Ascending aorta (tissue), 2 donors: ENCODE results near the gene NDUFA7. TPM values are rescaled to one million over a fixed set of nuclear protein-coding genes. Genes with fewer than 3 reads are reported as not detected.

Experiments used
- DNase-seq, 2 donors: peaks; one replicate each; pipeline ENCODE4 v3.0.0-alpha.2; 2019; ENCODE audit warnings: low spot score in 2 of 2
- H3K27ac ChIP-seq, 2 donors: fragments of 200-600 bp; sonication (generic); one replicate each; pipeline ENCODE4 v1.5.1; 2016 to 2017; ENCODE audit warnings: mild to moderate bottlenecking in 1 of 2
- H3K27me3 ChIP-seq: fragments of 200-600 bp; sonication (generic); one replicate; pipeline ENCODE4 v1.5.1; 2017
- H3K36me3 ChIP-seq, 2 donors: fragments of 200-600 bp; sonication (generic); one replicate each; pipeline ENCODE4 v1.5.1; 2016
- H3K4me1 ChIP-seq, 2 donors: fragments of 200-600 bp; sonication (generic); one replicate each; pipeline ENCODE4 v1.5.1; 2016 to 2017; ENCODE audit warnings: mild to moderate bottlenecking in 1 of 2
- H3K4me3 ChIP-seq, 2 donors: fragments of 200-600 bp; sonication (generic); one replicate each; pipeline ENCODE4 v1.5.1; 2016 to 2017; ENCODE audit warnings: mild to moderate bottlenecking in 1 of 2
- H3K9me3 ChIP-seq, 2 donors: fragments of 200-600 bp; sonication (generic); one replicate each; pipeline ENCODE4 v1.5.1; 2016
- CTCF ChIP-seq, 3 experiments: fragments of 200-600 bp in 2 of 3; fragments of 450-650 bp in 1 of 3; sonication (generic) in 2 of 3; IDR thresholded peaks; one replicate each; pipeline ENCODE4 v1.5.1; 2016 to 2019; ENCODE audit warnings: antibody characterized with exemption in 3 of 3, mild to moderate bottlenecking in 1 of 3, moderate library complexity in 1 of 3
- intact Hi-C: fragments of 100-400 bp; cut with DNase I; formaldehyde crosslinking; loops from one replicate; pipeline ENCODE4 v1.15.1; 2023
- total RNA-seq: library from RNA; depleted of rRNA; stranded (reverse); fragments of >200 nt; gene quantifications from one replicate; pipeline ENCODE4 v1.1.0, GENCODE V29; 2016

The NDUFA7 gene
- total RNA-seq, 1 donor from 2014 or later = 11.8 TPM

- no peaks in the 10 kb centered on the region for H3K9me3 ChIP-seq
- DNase-seq = peak; percentile 33 to 94
- peaks cover 23 to 28% of the 10 kb centered on the region in 2 donors for H3K36me3 ChIP-seq
- peaks cover 4 to 11% of the 10 kb centered on the region in 2 donors for H3K4me1 ChIP-seq
- intact Hi-C loops = loop anchor here (1.0 to 5.0 kb wide), 2 partner anchors 13 to 681 kb away; partner anchors contain the start of genes NDUFA7, PET100, RPS28 and XAB2
- no peaks in the 10 kb centered on the region for H3K27me3 ChIP-seq
- peak within 1 kb of the TSS; percentile 50 to 59 for H3K27ac ChIP-seq
- peak within 1 kb of the TSS; percentile 58 to 72 for H3K4me3 ChIP-seq
- TF ChIP-seq CTCF (IDR thresholded peaks at IDR 0.05) = no peak
Observed at GRCh38 chr19:8307965-8308866, 13.0 kb downstream of the NDUFA7 start, which contains the start of gene CD320. Gene CD320 (minus strand): TSS chr19:8308358. CDS start chr19:8308290, 68 bp downstream.

GRCh38 chr19:8307400-8307964 lies 13.7 kb downstream of the NDUFA7 start:
- Histone ChIP-seq H3K27ac (peak overlapping the region; percentile 50 to 59), H3K4me1 (peaks cover 4 to 11% of the 10 kb centered on the region in 2 donors)
- peak in 1 of 2 donors; percentile 59 for DNase-seq

GRCh38 chr19:8306235-8307054 lies 14.7 kb downstream of the NDUFA7 start:
- H3K27me3 ChIP-seq = no peaks in the 10 kb centered on the region
- H3K4me1 ChIP-seq = peaks cover 4 to 11% of the 10 kb centered on the region in 2 donors
- H3K27ac ChIP-seq = no peak overlapping the region
- intact Hi-C loops = loop anchor here (5.0 kb wide), 1 partner anchor 679 kb away; the partner anchor contains the start of genes PET100 and XAB2
- H3K9me3 ChIP-seq = no peaks in the 10 kb centered on the region
- no peak overlapping the region for H3K4me3 ChIP-seq
- peak in 1 of 2 donors; percentile 60 for DNase-seq
- H3K36me3 ChIP-seq = peaks cover 16 to 17% of the 10 kb centered on the region in 2 donors
- TF ChIP-seq CTCF (IDR thresholded peaks at IDR 0.05) = no peak

More at GRCh38 chr19:8307400-8307964, 13.7 kb downstream of the NDUFA7 start:
- H3K9me3 ChIP-seq = no peaks in the 10 kb centered on the region
- no peak for TF ChIP-seq CTCF (IDR thresholded peaks at IDR 0.05)
- peaks cover 18 to 25% of the 10 kb centered on the region in 2 donors for H3K36me3 ChIP-seq
- H3K27me3 ChIP-seq = no peaks in the 10 kb centered on the region
- H3K4me3 ChIP-seq = peak overlapping the region; percentile 58 to 72
- intact Hi-C loops = loop anchor here (5.0 kb wide), 1 partner anchor 680 kb away; the partner anchor contains the start of genes PET100 and XAB2

DNA sequence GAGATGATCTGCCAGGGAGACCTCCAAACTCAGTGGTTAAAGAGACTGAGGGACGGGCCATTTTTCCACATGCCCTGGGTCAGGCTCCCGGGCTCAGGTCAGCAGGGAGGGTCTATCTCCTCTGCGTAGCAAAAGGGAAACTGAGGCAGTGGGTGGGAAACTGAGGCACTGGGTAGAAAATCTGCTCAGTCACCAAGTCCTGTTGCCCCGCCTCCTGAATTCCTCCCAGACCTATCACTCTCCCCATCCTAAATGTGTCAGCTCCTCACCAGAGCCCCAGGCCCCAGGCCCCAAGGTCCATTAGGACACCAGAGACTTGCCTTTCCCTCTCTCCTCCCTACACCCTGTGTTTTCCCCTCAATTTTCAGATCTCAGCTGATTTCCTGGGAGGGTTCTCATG lies 15.4 kb downstream of the NDUFA7 start:
- Histone ChIP-seq H3K36me3 (peaks cover 10 to 12% of the 10 kb centered on the region in 2 donors), H3K4me1 (peaks cover 4 to 11% of the 10 kb centered on the region in 2 donors), H3K9me3 (no peaks in the 10 kb centered on the region), H3K27ac (no peak overlapping the region), H3K27me3 (no peaks in the 10 kb centered on the region), H3K4me3 (no peak overlapping the region)
- intact Hi-C loops = loop anchor here (5.0 kb wide), 1 partner anchor 678 kb away; the partner anchor contains the start of genes PET100 and XAB2
- TF ChIP-seq CTCF (IDR thresholded peaks at IDR 0.05) = no peak
- no peak for DNase-seq
